HG02763 (cell line): ENCODE data around the gene DNAH8.

Experiments used
- ATAC-seq: cut with Tn5 transposase; IDR thresholded peaks from one replicate; pipeline ENCODE4 v1.9.1; 2021; ENCODE audit warnings: mild to moderate bottlenecking, moderate library complexity; ENCODE audit not compliant: unreplicated experiment

The DNAH8 gene

GRCh38 chr6:39003072-39003471 is 288.0 kb downstream of the DNAH8 start:
- ATAC-seq = no peak

- no peak for ATAC-seq
These were observed 288.4 kb downstream of the DNAH8 start for GRCh38 chr6:39003492-39003891.

GRCh38 chr6:39004801-39005200 is 289.7 kb downstream of the DNAH8 start:
- no peak for ATAC-seq

DNA sequence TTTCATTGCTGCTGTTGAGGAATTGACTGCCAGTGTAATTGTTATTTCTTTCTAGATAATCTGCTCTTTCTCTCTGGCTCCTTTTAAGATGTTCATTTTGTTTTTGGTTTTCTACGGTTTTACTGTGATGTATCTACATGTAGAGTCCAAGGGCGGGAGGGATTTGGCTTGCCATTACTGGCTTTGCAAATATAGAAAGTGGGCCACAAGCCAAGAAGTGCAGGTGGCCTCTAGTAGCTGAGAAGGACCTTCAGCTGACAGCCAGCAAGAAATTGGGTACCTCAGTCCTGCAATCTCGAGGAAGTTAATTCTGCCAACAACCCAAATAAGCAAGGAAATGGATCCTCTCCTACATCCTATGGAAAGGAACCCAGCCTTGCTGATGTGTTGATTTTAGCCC is 290.7 kb downstream of the DNAH8 start:
- ATAC-seq = no peak

GRCh38 chr6:39007575-39007974 is 292.5 kb downstream of the DNAH8 start:
- ATAC-seq = no peak

DNA sequence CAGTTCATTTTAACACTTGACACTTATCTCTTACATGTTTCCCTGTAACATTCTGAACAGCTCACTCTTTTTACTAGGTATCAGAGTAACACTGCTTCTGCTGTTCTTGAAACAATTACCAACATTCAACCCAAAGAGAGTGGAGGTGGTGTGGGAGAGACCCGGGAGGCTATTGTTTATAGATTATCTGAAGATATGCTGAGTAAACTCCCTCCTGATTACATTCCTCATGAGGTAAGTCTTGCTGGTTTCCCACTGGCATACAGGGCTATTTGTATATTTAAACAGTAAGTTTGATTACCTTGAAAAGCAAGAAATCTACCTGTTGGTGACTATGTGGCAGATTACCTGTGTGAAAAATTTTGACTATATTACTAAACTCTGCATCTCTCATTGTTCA is 293.6 kb downstream of the DNAH8 start:
- no peak for ATAC-seq

DNA sequence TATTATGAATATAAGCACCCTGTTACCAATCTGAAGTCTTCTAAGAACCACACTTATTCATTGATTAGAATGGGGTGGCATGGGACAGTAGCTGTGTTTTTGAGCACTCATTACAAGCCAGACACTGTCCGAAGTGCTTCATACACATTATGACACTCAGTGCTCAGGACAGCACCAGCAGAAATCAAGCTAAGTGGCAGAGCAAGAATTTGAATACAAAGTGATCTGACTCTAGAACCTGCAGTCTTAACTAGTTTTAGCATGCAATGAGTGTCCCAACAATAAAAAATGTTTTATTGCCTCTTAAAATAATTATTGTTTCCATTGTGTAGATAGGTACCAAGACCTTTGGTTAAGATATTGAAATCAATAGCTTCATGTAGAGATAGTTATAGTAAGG is 294.4 kb downstream of the DNAH8 start:
- ATAC-seq = no peak

DNA sequence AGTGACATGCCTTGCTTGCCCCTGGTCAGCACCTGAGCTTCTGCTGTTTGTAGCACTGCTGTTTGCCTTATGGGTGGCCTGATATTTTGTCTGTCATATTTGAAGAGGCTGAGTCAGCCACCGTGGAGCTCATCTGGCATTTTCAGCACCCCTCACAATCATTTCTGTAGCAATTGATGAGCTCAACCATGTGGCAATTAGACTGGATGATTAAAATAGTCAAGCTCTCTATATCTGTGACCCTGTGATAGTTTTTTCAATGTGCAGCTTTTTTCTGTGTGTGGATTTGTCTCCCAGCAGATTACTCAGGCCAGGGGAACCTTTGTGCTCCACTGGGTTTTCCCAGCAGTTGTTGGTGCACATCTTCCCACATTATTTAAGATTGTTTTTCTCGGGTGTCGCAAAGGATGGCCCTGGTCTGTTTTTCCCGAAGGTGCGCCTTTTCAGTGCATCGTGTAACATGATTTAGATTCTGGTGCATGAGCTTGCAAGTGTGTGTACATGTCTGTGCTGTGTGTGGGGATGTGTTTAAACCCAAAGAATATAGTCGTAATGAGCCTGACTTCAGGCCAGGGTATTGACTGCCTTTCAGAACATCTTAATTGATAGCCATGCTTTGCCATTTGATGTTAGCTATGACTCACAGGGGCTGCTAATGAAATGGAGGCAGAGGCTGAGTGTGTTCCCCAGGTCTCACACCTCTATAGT is 301.9 kb downstream of the DNAH8 start:
- ATAC-seq = no peak

DNA sequence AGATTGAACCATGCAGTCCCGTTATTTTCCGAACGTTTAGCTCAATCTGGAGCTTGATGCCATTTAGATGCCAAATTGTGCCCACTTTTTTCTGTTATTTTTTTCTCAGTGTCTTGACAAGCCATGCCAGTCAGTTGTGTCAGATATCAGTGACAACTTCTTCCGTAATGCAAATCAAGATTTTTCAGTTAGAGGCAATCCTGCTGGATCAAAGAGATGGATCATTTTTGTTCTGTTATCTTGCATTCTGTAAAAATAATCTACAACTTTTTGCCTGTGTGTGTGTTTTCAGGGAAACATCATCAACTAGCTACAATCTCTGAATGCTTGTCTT is 302.4 kb downstream of the DNAH8 start:
- no peak for ATAC-seq

DNA sequence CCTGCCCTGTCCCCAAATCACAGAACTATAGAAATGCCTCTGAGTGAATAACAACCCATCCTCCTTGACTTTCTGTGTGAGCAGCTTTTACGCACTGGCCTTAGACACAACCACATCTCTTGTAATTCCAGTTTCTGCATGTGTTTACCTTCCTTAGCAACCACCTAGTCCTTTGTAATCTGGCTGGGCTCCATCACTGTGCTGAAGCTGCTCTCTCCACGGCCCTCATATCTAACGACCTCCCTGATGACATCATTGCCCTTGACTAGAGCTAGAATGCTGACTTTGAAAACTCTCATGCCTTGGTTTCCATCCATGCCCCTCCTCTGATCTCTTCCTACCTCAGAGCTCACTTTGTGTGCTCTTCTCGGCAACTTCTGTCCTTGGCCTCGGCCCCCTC is 303.0 kb downstream of the DNAH8 start:
- no peak for ATAC-seq

- ATAC-seq = no peak
These were observed 305.0 kb downstream of the DNAH8 start for GRCh38 chr6:39020136-39020535.

GRCh38 chr6:39021041-39021440 is 305.9 kb downstream of the DNAH8 start:
- ATAC-seq = no peak

DNA sequence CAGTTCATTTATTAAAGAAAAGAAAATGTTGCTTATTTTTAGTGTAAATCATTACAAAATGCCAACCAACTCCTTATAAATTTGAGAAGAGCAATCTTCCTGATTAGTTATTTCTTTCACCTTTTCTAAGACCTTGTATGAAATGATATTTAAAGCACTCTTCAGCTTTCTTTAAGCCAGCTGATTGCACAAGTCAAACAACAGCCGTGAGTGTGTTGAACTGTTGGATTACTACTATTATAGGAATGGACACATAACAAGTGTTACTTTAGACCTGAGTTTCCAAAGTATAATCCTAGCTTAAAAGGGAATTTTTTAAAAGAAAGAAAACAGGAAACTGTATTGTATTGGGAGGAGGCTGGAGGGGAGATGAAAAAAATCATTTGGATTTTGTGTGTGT is 306.7 kb downstream of the DNAH8 start:
- ATAC-seq = no peak

- ATAC-seq = no peak
These were observed 311.1 kb downstream of the DNAH8 start for GRCh38 chr6:39026175-39026574.

DNA sequence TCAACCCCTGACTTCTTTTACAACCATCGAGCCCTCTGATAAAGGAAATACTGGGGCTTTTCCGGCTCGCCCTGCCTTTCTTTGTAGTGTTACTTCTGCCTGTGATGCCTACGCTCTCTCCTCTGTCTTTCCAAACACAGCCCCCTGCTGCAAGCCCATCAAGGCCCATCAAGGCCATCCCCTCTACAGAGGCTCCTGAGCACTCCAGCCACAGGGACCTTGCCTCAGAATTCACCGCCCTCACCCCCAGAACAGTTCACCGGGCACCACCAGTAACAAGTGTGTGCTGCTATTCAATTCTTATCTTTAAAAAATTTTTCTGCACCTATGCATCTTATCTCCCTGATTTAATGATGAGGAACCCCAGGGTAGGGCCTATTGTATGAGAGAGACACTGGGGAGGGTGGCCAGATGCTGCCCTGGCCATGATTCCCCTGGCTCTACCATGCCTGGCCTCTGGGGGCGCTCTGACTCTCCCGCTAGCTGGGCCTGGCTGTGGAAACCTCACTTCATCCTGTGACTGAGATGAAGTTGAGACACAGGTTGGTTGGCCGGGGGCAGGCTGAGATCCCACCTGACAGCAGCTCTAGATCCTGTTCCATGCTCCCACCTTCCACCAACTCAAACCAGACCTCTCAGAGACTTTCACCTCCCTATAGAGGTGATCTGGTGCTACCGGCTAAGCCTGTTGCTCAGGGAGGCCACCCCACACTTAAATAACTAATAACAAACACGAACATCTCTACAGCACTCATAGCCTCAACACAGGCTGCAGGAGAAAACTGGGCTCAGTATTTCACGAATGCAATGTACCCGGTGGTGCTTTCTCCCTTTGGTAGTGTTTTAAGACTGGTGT is 314.3 kb downstream of the DNAH8 start:
- no peak for ATAC-seq

DNA sequence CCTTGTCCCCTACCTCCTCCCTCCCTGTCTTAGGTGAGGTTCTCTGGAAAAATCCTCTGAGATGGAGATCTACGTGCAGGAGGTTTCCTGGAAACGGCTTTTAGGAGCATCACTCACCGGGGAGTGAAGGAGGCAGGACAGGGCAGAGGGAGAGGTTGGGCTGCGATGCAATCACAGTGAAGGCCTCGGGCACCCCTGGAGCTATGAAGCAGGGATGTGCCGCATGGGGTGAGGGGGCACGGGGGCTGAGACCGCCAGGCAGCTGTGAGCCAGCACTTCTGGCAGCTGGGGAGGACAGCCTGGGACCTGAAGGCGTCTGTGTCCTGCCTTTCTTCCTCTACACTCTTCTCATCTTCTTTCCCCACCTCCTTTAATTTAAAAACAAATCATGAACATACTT is 320.6 kb downstream of the DNAH8 start:
- ATAC-seq = no peak

- no peak for ATAC-seq
These were observed 322.0 kb downstream of the DNAH8 start for GRCh38 chr6:39037082-39037508.

DNA sequence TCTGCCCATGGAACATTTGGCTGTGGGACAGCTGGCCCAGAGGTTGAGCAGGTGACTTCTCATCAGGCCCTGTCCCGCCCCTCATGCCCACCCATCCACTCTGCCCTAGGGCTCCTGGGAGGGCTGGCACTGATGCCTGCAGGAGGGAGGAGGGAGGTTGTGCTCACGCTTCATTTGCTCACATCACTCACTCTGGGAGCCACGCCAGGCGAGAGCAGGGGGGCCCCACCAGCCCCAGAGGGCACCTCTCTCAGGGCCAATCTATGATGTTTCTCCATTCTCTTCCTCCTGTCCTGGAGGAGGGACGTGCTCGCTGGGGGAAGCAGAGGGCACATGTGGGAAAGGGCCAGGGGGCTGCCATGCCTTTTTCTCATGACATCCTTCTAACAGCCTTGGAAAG is 322.6 kb downstream of the DNAH8 start:
- ATAC-seq = no peak

GRCh38 chr6:39040080-39040673 is 325.1 kb downstream of the DNAH8 start:
- ATAC-seq = no peak

DNA sequence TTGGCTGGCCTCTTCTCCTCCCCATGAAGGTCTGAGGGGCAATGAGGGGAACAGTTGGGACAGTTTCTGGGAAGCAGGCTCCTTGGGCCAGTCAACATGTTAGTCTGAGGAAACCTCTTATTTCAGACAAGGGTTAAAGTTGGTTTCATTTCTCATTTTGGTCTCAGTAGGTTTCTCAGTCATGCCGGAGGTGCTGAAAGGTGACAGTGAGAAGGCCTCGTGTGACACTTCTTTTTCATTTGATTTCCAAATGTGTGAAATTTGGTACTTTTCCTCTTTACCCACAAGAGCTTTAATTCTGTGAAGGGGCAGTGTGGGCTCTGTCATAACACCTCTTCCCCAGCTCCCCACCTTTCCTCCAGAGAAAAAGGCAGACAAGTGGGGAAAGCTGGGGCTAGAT is 326.0 kb downstream of the DNAH8 start:
- ATAC-seq = no peak

DNA sequence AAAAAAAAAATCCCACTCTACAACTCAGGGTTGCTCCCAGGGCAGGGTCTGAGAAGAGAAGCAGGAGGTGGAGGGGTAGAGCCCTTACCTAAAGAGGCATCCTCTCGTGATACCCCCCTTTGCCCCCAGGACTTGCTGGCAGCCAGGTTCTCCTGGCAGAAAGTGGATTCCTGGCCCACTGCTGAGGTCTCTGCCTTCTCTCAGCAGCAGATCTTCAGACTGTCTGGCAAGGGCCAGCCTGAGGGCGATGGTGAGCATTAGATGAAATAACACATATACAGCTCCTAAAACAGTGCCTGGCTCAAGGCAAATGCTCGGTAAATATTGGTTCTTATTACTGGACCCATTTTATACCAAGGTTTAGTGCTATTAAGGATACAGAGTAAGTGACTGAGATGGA is 328.7 kb downstream of the DNAH8 start:
- ATAC-seq = no peak

DNA sequence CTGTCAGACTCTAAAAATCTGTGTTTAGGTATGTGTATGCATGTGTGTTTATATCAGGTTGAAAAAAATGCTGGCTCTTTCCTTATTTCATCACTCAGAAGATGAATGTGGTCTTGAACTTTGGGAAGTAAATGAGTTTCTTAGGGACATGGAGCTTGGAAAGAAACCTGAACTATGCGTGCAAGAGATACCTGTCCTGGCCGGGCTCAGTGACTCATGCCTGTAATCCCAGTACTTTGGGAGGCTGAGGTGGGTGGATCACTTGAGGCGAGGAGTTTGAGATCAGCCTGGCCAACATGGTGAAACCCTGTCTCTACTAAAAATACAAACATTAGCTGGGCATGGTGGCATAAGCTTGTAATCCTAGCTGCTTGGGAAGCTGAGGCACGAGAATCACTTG is 329.1 kb downstream of the DNAH8 start:
- ATAC-seq = no peak
